Progenitor cell of endocrine pancreas (in vitro differentiated cells): ENCODE measurements around the gene HOXB4. TPM values are rescaled to one million over a fixed set of nuclear protein-coding genes. Genes with fewer than 3 reads are reported as not detected.

Source experiments
- DNase-seq: peaks from one replicate; pipeline ENCODE4 v3.0.0; 2021; ENCODE audit warnings: low spot score; ENCODE audit not compliant: unreplicated experiment
- H3K27ac Mint-ChIP-seq: 2 replicates; pipeline ENCODE4 v1.8.0; 2021; ENCODE audit warnings: mild to moderate bottlenecking, moderate library complexity, mixed read lengths
- H3K27me3 Mint-ChIP-seq: 2 replicates; pipeline ENCODE4 v1.8.0; 2021; ENCODE audit warnings: mixed read lengths
- H3K36me3 Mint-ChIP-seq: 2 replicates; pipeline ENCODE4 v1.8.0; 2022; ENCODE audit warnings: mixed read lengths; ENCODE audit not compliant: insufficient read depth
- H3K4me1 Mint-ChIP-seq: 2 replicates; pipeline ENCODE4 v1.8.0; 2021; ENCODE audit warnings: low read depth, mixed read lengths
- H3K4me3 Mint-ChIP-seq: 2 replicates; pipeline ENCODE4 v1.8.0; 2021; ENCODE audit warnings: low read depth, mild to moderate bottlenecking, moderate library complexity, mixed read lengths
- H3K9me3 Mint-ChIP-seq: 2 replicates; pipeline ENCODE4 v1.8.0; 2021; ENCODE audit warnings: low read depth, mixed read lengths
- total RNA-seq: library from RNA; stranded (reverse); gene quantifications from 2 replicates; pipeline ENCODE4 v1.2.1, GENCODE V29; 2021
- TF ChIP-seq, protein P1 (sequence below): fragments of 200-600 bp; sonication (generic); IDR thresholded peaks from one replicate; pipeline ENCODE4 v1.5.0; 2021; ENCODE audit warnings: antibody characterized with exemption, mild to moderate bottlenecking; ENCODE audit not compliant: unreplicated experiment

The HOXB4 gene
- total RNA-seq, 1 donor from 2014 or later: 3.4 TPM

GRCh38 chr17:48592577-48592976 is 14.4 kb upstream of the HOXB4 start:
- H3K9me3 Mint-ChIP-seq: no peaks in the 10 kb centered on the region
- peaks cover 1% of the 10 kb centered on the region for H3K36me3 Mint-ChIP-seq
- no peak for DNase-seq
- TF ChIP-seq, protein P1, sequence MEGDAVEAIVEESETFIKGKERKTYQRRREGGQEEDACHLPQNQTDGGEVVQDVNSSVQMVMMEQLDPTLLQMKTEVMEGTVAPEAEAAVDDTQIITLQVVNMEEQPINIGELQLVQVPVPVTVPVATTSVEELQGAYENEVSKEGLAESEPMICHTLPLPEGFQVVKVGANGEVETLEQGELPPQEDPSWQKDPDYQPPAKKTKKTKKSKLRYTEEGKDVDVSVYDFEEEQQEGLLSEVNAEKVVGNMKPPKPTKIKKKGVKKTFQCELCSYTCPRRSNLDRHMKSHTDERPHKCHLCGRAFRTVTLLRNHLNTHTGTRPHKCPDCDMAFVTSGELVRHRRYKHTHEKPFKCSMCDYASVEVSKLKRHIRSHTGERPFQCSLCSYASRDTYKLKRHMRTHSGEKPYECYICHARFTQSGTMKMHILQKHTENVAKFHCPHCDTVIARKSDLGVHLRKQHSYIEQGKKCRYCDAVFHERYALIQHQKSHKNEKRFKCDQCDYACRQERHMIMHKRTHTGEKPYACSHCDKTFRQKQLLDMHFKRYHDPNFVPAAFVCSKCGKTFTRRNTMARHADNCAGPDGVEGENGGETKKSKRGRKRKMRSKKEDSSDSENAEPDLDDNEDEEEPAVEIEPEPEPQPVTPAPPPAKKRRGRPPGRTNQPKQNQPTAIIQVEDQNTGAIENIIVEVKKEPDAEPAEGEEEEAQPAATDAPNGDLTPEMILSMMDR: no peak
- H3K27me3 Mint-ChIP-seq: peaks cover 99% of the 10 kb centered on the region
- H3K4me1 Mint-ChIP-seq: peaks cover 2% of the 10 kb centered on the region
- H3K4me3 Mint-ChIP-seq: peak overlapping the region; percentile 64
- no peak overlapping the region for H3K27ac Mint-ChIP-seq

- Mint-ChIP-seq H3K27ac (no peak overlapping the region), H3K4me3 (peak overlapping the region; percentile 45), H3K4me1 (peaks cover 2% of the 10 kb centered on the region), H3K9me3 (no peaks in the 10 kb centered on the region), H3K27me3 (peaks cover 99% of the 10 kb centered on the region), H3K36me3 (peaks cover 1% of the 10 kb centered on the region)
- TF ChIP-seq, protein P1: no peak
- no peak for DNase-seq
Measured at GRCh38 chr17:48592057-48592514, 13.9 kb upstream of the HOXB4 start.

GRCh38 chr17:48591255-48592056 is 13.3 kb upstream of the HOXB4 start:
- DNase-seq: no peak
- no peaks in the 10 kb centered on the region for H3K9me3 Mint-ChIP-seq
- TF ChIP-seq, protein P1: no peak
- H3K27ac Mint-ChIP-seq: peak overlapping the region; percentile 43
- peaks cover 1% of the 10 kb centered on the region for H3K36me3 Mint-ChIP-seq
- H3K4me3 Mint-ChIP-seq: peak overlapping the region; percentile 36
- H3K27me3 Mint-ChIP-seq: peaks cover 99% of the 10 kb centered on the region
- H3K4me1 Mint-ChIP-seq: peaks cover 2% of the 10 kb centered on the region

GRCh38 chr17:48590607-48591161 is 12.5 kb upstream of the HOXB4 start:
- H3K27ac Mint-ChIP-seq: peak overlapping the region; percentile 79
- H3K4me1 Mint-ChIP-seq: peaks cover 3% of the 10 kb centered on the region
- TF ChIP-seq, protein P1: no peak
- no peaks in the 10 kb centered on the region for H3K9me3 Mint-ChIP-seq
- H3K4me3 Mint-ChIP-seq: peak overlapping the region; percentile 63
- DNase-seq: no peak
- H3K36me3 Mint-ChIP-seq: peaks cover 1% of the 10 kb centered on the region
- H3K27me3 Mint-ChIP-seq: peaks cover 100% of the 10 kb centered on the region

DNA sequence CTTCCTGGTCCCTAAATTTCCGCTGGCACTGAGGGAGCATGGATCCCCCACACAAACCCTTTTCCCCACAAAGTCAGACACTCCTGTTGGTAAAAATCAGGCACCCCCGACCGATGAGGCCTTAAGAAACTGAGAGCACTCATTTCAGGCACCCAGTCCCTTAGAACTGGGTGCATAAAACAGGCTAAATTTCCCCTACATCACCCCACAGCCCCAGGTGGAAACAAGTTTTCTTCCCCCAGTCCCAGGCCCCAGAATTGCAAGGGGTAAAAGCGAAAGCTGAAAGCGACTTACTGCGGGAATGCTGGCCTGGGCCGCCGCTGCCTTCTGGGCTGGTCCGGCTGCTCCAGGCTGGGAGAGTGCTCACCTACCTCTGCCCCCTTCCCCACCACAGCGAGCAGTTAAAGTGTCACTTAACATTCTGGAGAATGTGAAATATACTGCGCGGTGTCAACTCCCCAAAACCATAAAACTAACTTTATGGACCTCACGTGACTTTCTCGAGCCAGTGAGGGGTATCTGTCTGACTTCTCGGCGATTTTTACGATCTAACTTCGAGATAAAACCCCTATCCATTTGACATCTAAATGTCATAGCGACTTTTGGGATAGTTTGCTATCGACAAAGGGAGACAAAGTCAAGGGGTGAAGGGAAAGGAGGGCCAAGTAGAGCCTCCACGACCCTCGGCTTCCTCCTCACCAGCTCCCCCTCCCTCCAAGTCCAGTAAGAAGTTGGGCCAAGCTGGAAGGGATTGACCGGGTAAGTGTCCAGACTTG is 11.9 kb upstream of the HOXB4 start, which contains the start of gene HOXB3:
TSS of gene HOXB3 (minus strand) at position 411 of the 776 bp plus-strand sequence. CDS start 37,767 bp downstream, outside the sequence.
- H3K27me3 Mint-ChIP-seq: peaks cover 100% of the 10 kb centered on the region

More for the DNA sequence above, 11.9 kb upstream of the HOXB4 start, which contains the start of gene HOXB3:
- TF ChIP-seq, protein P1: no peak
- H3K4me3 Mint-ChIP-seq: peak within 1 kb of the TSS; percentile 63
- peak within 1 kb of the TSS; percentile 79 for H3K27ac Mint-ChIP-seq
- no peaks in the 10 kb centered on the region for H3K9me3 Mint-ChIP-seq
- H3K4me1 Mint-ChIP-seq: peaks cover 4% of the 10 kb centered on the region
- DNase-seq: no peak
- peaks cover 1% of the 10 kb centered on the region for H3K36me3 Mint-ChIP-seq
